Measurements from ENCODE around the gene ISG20L2. TPM values are rescaled to one million over a fixed set of nuclear protein-coding genes. Genes with fewer than 3 reads are reported as not detected.

Gene ISG20L2
- polyA plus RNA-seq, 1 of the 3 experiments (the other 2 are of a cell fraction), result 31.6 TPM

DNA sequence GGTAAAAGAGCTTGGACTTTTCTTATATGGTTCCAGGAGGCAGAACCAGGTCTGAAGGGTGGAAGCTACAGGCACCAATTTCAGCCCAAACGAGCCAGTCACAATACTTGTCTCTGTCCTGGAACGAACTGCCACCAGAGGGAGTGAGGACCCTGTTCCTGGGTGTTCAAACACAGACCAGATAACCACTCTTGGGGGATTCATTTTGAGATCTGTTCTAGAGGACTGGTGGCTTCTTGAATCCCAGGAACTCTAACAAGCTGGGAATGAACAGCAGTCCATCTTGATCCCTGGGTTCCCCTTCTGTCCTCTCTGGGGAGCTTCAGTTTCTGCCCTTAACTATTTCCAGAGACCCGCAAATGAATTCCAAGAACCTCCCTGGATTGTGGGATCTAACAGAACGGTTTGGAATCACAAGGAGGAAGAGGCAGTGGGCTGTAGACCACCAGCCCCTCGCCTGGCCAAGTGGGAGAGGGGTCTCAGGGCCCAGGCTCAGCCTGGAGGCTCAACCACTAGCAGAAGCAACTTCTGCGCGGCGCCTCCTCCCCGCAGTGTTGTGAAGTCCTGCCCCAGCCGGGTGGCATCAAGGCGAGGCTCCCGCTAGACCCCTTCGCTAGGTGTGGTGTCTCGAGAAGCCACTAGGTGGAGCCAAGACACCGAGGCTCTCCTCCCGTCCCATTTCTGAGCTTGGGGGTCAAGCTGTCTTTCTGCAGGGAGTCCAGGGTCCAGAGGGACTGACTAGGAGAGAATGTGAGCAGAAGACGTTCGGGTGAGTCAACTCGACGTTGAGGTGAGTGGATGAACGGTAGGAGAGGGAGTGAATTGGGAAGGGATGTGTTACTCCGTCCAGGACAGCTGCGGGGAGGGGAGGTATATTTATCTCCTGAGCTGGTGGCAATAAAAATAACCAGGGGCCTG lies 39.3 kb downstream of the ISG20L2 start (continued):
- TF ChIP-seq, protein P1, sequence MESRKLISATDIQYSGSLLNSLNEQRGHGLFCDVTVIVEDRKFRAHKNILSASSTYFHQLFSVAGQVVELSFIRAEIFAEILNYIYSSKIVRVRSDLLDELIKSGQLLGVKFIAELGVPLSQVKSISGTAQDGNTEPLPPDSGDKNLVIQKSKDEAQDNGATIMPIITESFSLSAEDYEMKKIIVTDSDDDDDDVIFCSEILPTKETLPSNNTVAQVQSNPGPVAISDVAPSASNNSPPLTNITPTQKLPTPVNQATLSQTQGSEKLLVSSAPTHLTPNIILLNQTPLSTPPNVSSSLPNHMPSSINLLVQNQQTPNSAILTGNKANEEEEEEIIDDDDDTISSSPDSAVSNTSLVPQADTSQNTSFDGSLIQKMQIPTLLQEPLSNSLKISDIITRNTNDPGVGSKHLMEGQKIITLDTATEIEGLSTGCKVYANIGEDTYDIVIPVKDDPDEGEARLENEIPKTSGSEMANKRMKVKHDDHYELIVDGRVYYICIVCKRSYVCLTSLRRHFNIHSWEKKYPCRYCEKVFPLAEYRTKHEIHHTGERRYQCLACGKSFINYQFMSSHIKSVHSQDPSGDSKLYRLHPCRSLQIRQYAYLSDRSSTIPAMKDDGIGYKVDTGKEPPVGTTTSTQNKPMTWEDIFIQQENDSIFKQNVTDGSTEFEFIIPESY (IDR thresholded peaks at IDR 0.05; ENCODE audit: borderline replicate concordance, low read depth), result no peak
- peak; percentile 19; the same call in 1 of the 2 replicates for TF ChIP-seq SIN3A (IDR thresholded peaks at IDR 0.05; ENCODE audit: borderline replicate concordance, low read depth, low read length)
- TF ChIP-seq, protein P2, sequence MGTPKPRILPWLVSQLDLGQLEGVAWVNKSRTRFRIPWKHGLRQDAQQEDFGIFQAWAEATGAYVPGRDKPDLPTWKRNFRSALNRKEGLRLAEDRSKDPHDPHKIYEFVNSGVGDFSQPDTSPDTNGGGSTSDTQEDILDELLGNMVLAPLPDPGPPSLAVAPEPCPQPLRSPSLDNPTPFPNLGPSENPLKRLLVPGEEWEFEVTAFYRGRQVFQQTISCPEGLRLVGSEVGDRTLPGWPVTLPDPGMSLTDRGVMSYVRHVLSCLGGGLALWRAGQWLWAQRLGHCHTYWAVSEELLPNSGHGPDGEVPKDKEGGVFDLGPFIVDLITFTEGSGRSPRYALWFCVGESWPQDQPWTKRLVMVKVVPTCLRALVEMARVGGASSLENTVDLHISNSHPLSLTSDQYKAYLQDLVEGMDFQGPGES (IDR thresholded peaks at IDR 0.05; ENCODE audit: low read depth, low read length), result no peak

DNA sequence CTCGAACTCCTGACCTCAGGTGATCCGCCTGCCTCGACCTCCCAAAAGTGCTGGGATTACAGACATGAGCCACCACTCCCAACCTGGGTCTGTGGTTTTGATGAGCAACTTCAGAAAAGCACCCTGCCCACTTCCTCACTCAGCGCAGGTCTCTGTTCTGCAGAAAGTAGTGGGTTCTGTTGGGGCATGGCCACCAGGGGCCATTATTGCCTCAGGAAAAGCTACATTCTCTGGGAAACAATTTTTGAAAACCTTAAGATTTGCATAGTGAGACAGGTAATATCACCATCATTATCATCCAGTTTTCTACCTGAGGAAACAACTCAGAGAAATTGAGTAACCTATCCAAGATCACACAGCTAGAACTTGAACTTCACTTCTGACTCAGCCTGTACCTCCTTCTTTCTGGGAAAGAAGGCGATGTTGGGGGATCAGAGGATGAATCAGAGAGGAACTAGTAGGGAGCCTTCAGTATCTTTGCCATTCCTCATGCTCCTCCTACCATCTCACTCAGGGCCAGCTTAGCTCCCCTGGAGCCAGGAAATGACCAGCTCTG lies 44.3 kb downstream of the ISG20L2 start:
- no peak for DNase-seq
- no peak overlapping the region for H2AFZ ChIP-seq (ENCODE audit: low read depth)
- H3K27ac ChIP-seq (ENCODE audit: low read depth in 2 of 2, low read length in 1 of 2), result no peak overlapping the region

More for the DNA sequence above, 44.3 kb downstream of the ISG20L2 start:
- H3F3A ChIP-seq (replicated peaks; ENCODE audit: insufficient read depth), result no peaks in the 10 kb centered on the region
- no peaks in the 10 kb centered on the region for H3K9me2 ChIP-seq
- H3K27me3 ChIP-seq (ENCODE audit: insufficient read depth), result no peaks in the 10 kb centered on the region
- H3K4me3 ChIP-seq (ENCODE audit: low read depth in 2 of 2, low read length in 1 of 2), result no peak overlapping the region
- TF ChIP-seq FOSL2 (IDR thresholded peaks at IDR 0.05; ENCODE audit: borderline replicate concordance, low read depth) (no peak; the same call in 1 of the 2 replicates), FOXM1 (IDR thresholded peaks at IDR 0.05; ENCODE audit: low read depth) (no peak), NRF1 (IDR thresholded peaks at IDR 0.05; ENCODE audit: low read depth, low read length) (no peak), SMC3 (IDR thresholded peaks at IDR 0.05; ENCODE audit: low read depth, low read length) (no peak), FOXJ3 (CRISPR knock-in tag; IDR thresholded peaks at IDR 0.05) (no peak), CHD2 (IDR thresholded peaks at IDR 0.05; ENCODE audit: low read length, partially characterized antibody) (no peak), RAD21 (IDR thresholded peaks at IDR 0.05; ENCODE audit: low read length) (peak; percentile 20; the same call in 1 of the 2 replicates)
- TF ChIP-seq, protein P2 (IDR thresholded peaks at IDR 0.05; ENCODE audit: low read depth, low read length), result no peak
- TF ChIP-seq, protein P3, sequence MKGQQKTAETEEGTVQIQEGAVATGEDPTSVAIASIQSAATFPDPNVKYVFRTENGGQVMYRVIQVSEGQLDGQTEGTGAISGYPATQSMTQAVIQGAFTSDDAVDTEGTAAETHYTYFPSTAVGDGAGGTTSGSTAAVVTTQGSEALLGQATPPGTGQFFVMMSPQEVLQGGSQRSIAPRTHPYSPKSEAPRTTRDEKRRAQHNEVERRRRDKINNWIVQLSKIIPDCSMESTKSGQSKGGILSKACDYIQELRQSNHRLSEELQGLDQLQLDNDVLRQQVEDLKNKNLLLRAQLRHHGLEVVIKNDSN (IDR thresholded peaks at IDR 0.05; ENCODE audit: borderline replicate concordance, low read depth), result no peak
- TF ChIP-seq, protein P4, sequence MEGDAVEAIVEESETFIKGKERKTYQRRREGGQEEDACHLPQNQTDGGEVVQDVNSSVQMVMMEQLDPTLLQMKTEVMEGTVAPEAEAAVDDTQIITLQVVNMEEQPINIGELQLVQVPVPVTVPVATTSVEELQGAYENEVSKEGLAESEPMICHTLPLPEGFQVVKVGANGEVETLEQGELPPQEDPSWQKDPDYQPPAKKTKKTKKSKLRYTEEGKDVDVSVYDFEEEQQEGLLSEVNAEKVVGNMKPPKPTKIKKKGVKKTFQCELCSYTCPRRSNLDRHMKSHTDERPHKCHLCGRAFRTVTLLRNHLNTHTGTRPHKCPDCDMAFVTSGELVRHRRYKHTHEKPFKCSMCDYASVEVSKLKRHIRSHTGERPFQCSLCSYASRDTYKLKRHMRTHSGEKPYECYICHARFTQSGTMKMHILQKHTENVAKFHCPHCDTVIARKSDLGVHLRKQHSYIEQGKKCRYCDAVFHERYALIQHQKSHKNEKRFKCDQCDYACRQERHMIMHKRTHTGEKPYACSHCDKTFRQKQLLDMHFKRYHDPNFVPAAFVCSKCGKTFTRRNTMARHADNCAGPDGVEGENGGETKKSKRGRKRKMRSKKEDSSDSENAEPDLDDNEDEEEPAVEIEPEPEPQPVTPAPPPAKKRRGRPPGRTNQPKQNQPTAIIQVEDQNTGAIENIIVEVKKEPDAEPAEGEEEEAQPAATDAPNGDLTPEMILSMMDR (IDR thresholded peaks at IDR 0.05), result peak; percentile 21; the same call in 1 of the 2 replicates
- TF ChIP-seq, protein P1 (IDR thresholded peaks at IDR 0.05; ENCODE audit: borderline replicate concordance, low read depth), result no peak
- CTCF ChIA-PET, result interaction anchor here (0.8 to 45.5 kb wide), 10 partner anchors 24 to 244 kb away, joined by 3 to 2702 read pairs (median 4); partner anchors contain the start of genes CRABP2, ISG20L2 and METTL25B
- no peaks in the 10 kb centered on the region for H3K79me2 ChIP-seq (ENCODE audit: insufficient read depth)
- no peak overlapping the region for H3K4me2 ChIP-seq
- no peaks in the 10 kb centered on the region for H4K20me1 ChIP-seq (ENCODE audit: insufficient read depth)
- H3K9me3 ChIP-seq, result no peaks in the 10 kb centered on the region
- no peaks in the 10 kb centered on the region for H3K36me3 ChIP-seq (replicated peaks in 1 of 2; ENCODE audit: control insufficient read depth in 1 of 2, insufficient read depth in 2 of 2, low read length in 1 of 2)
- peaks cover 0 to 4% of the 10 kb centered on the region in 2 experiments; a peak in 2 of 4 replicates for H3K4me1 ChIP-seq (ENCODE audit: control insufficient read depth in 1 of 2, insufficient read depth in 2 of 2, low read depth in 1 of 2, low read length in 1 of 2)
- no peak overlapping the region for H3K9ac ChIP-seq
- WGBS (ENCODE audit: low lambda C conversion rate), result 62% methylated on average over 5 of the region's 5 CpGs
- POLR2A ChIA-PET, result no interaction called here

Measured in SK-N-SH (cell line).